ENCODE results near the gene FAM181A. TPM values are rescaled to one million over a fixed set of nuclear protein-coding genes. Genes with fewer than 3 reads are reported as not detected.

Gene FAM181A
- total RNA-seq, 1 donor from 2014 or later = not detected

DNA sequence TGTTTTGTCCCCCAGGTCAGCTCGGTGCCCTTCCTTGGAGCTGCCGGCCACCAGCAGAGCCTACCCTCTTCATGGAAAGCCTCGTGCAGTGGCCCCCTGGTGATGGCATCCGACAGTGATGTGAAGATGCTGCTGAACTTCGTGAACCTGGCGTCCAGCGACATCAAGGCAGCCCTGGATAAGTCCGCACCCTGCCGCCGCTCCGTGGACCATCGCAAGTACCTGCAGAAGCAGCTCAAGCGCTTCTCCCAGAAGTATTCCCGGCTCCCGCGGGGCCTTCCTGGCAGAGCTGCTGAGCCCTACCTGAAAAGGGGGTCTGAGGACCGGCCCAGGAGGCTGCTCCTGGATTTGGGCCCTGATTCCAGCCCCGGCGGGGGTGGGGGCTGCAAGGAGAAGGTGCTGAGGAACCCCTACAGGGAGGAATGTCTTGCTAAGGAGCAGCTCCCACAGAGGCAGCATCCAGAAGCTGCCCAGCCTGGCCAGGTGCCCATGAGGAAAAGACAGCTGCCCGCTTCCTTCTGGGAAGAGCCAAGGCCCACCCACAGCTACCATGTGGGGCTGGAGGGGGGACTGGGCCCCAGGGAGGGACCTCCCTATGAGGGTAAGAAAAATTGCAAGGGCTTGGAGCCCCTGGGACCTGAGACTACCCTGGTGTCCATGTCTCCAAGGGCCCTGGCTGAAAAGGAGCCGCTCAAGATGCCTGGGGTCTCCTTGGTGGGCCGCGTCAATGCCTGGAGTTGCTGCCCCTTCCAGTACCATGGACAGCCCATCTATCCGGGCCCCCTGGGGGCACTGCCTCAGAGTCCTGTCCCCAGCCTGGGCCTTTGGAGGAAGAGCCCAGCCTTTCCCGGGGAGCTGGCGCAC lies 1.3 kb downstream of the FAM181A start:
- DNase-seq = no peak
- TF ChIP-seq, protein P1, sequence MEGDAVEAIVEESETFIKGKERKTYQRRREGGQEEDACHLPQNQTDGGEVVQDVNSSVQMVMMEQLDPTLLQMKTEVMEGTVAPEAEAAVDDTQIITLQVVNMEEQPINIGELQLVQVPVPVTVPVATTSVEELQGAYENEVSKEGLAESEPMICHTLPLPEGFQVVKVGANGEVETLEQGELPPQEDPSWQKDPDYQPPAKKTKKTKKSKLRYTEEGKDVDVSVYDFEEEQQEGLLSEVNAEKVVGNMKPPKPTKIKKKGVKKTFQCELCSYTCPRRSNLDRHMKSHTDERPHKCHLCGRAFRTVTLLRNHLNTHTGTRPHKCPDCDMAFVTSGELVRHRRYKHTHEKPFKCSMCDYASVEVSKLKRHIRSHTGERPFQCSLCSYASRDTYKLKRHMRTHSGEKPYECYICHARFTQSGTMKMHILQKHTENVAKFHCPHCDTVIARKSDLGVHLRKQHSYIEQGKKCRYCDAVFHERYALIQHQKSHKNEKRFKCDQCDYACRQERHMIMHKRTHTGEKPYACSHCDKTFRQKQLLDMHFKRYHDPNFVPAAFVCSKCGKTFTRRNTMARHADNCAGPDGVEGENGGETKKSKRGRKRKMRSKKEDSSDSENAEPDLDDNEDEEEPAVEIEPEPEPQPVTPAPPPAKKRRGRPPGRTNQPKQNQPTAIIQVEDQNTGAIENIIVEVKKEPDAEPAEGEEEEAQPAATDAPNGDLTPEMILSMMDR (IDR thresholded peaks at IDR 0.05; ENCODE audit: partially characterized antibody, unreplicated experiment) = no peak
- H3K4me1 Mint-ChIP-seq (ENCODE audit: low read depth, unreplicated experiment) = peaks cover 4% of the 10 kb centered on the region
- peaks cover 5% of the 10 kb centered on the region for H3K27me3 Mint-ChIP-seq (ENCODE audit: unreplicated experiment)
- H3K36me3 Mint-ChIP-seq (ENCODE audit: unreplicated experiment) = no peaks in the 10 kb centered on the region
- H3K27ac Mint-ChIP-seq (ENCODE audit: unreplicated experiment) = no peak overlapping the region
- H3K4me3 Mint-ChIP-seq (ENCODE audit: unreplicated experiment) = no peak overlapping the region
- peaks cover 3% of the 10 kb centered on the region for H3K9me3 Mint-ChIP-seq (ENCODE audit: unreplicated experiment)

DNA sequence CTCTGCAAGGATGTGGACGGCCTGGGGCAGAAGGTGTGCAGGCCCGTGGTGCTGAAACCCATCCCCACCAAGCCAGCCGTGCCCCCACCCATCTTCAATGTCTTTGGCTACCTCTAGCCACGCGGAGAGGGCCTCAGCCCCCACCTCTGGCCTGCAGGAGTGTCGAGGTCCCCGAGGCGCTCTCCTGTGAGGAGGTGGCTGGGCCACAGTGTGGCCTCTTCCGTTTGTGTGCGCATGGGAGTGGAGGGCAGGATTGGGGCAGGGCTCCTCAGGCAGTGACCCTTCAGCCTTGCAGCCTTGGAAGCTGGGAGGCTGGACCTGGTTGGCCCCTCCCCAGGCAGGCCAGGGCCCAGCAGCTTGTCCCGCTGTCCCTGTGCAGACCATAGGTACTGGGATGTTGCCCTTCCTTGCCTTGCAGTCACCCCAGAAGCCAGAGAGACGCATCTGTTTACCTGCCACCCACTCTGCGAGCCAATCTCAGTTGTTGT lies 1.9 kb downstream of the FAM181A start:
- Mint-ChIP-seq H3K9me3 (ENCODE audit: unreplicated experiment) (peaks cover 3% of the 10 kb centered on the region), H3K36me3 (ENCODE audit: unreplicated experiment) (no peaks in the 10 kb centered on the region), H3K27ac (ENCODE audit: unreplicated experiment) (no peak overlapping the region), H3K27me3 (ENCODE audit: unreplicated experiment) (peaks cover 5% of the 10 kb centered on the region), H3K4me1 (ENCODE audit: low read depth, unreplicated experiment) (peaks cover 4% of the 10 kb centered on the region), H3K4me3 (ENCODE audit: unreplicated experiment) (no peak overlapping the region)
- no peak for DNase-seq
- TF ChIP-seq, protein P1 (IDR thresholded peaks at IDR 0.05; ENCODE audit: partially characterized antibody, unreplicated experiment) = no peak

DNA sequence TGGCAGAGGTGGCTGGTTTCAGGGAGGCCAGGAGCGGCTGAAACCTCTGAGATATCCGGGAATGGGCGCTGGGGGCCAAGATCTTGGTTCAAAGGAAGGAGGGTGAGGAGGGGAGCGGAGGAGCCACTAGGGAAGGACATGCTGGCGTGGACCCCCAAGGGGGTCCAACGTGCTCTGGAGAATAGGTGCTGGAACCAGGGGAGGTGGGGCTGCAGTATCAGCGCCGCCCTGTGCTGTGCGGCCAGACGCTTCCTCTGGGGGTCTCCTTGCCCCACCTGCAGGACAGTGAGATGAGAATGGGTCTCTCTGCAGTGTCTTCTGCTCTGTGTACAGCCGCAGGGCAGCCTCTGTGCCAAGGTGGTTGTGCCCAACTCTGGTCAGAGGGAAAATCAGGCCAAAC lies 2.5 kb downstream of the FAM181A start:
- H3K4me3 Mint-ChIP-seq (ENCODE audit: unreplicated experiment) = no peak overlapping the region
- H3K9me3 Mint-ChIP-seq (ENCODE audit: unreplicated experiment) = peaks cover 3% of the 10 kb centered on the region
- peaks cover 3% of the 10 kb centered on the region for H3K36me3 Mint-ChIP-seq (ENCODE audit: unreplicated experiment)
- TF ChIP-seq, protein P1 (IDR thresholded peaks at IDR 0.05; ENCODE audit: partially characterized antibody, unreplicated experiment) = no peak
- no peak overlapping the region for H3K27ac Mint-ChIP-seq (ENCODE audit: unreplicated experiment)
- peaks cover 8% of the 10 kb centered on the region for H3K27me3 Mint-ChIP-seq (ENCODE audit: unreplicated experiment)
- no peak for DNase-seq
- H3K4me1 Mint-ChIP-seq (ENCODE audit: low read depth, unreplicated experiment) = peaks cover 4% of the 10 kb centered on the region

DNA sequence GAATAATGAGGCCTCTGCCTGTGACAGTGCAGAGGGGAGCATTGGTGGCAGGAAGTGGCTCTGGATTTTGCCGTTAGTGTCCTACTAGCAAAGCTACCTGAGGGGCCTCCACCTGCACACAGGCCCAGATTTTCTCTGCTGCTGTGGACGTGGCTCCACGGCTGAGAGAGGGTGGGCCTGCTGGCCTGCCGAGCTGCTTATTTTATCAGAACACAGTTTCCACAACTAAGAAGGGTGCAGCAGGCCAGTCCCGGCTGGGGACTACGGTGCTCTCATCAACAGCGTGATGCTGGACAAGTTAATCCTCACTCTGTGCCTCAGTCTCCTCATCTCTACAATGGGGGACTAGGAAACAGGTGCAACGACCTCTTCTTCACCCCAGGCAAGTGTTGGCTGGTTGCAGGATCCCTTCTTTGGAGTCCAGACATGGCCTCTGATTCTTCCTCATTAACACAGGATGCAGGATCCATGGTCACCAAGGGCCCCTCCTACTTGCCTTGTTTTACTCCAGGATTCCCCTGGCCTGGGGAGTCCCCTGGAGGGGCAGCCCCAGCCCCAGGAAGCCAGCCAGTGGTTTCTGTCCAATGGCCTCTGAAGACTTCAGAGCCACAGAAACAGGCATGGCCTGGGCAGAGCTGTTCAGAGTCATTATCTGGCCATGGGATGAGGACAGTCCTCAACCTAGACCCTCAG lies 3.3 kb downstream of the FAM181A start:
- Mint-ChIP-seq H3K27me3 (ENCODE audit: unreplicated experiment) (peaks cover 8% of the 10 kb centered on the region), H3K36me3 (ENCODE audit: unreplicated experiment) (peaks cover 3% of the 10 kb centered on the region), H3K27ac (ENCODE audit: unreplicated experiment) (no peak overlapping the region), H3K9me3 (ENCODE audit: unreplicated experiment) (peaks cover 3% of the 10 kb centered on the region), H3K4me3 (ENCODE audit: unreplicated experiment) (no peak overlapping the region), H3K4me1 (ENCODE audit: low read depth, unreplicated experiment) (peaks cover 4% of the 10 kb centered on the region)
- no peak for DNase-seq
- TF ChIP-seq, protein P1 (IDR thresholded peaks at IDR 0.05; ENCODE audit: partially characterized antibody, unreplicated experiment) = no peak

DNA sequence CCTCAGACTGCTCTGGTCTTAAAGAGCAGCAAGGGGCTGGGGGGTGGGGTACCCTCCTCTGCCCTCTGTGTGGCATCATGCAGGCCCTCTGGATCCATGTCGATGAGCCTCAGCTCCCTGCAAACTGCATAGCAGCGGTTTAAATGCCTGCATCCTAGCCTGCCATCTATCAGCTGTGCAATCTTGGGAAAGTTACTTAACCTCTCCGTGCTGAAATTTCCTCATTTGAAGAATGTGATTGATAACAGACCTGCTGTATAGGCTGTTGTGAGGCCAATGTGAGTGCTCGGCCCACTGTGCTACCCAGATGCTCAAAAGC lies 3.8 kb downstream of the FAM181A start:
- H3K9me3 Mint-ChIP-seq (ENCODE audit: unreplicated experiment) = peaks cover under 1% of the 10 kb centered on the region
- H3K4me1 Mint-ChIP-seq (ENCODE audit: low read depth, unreplicated experiment) = peaks cover 4% of the 10 kb centered on the region
- DNase-seq = no peak
- H3K27me3 Mint-ChIP-seq (ENCODE audit: unreplicated experiment) = peaks cover 8% of the 10 kb centered on the region
- no peak overlapping the region for H3K4me3 Mint-ChIP-seq (ENCODE audit: unreplicated experiment)
- H3K36me3 Mint-ChIP-seq (ENCODE audit: unreplicated experiment) = peaks cover 3% of the 10 kb centered on the region
- no peak overlapping the region for H3K27ac Mint-ChIP-seq (ENCODE audit: unreplicated experiment)
- TF ChIP-seq, protein P1 (IDR thresholded peaks at IDR 0.05; ENCODE audit: partially characterized antibody, unreplicated experiment) = no peak

All from glutamatergic neuron (in vitro differentiated cells).